GM19193 (cell line): ENCODE results near the gene PHACTR3.

Experiments used
- POLR2A ChIP-seq: IDR thresholded peaks from 4 replicates; pipeline ENCODE4 v1.6.1; 2011; ENCODE audit not compliant: insufficient read depth, insufficient read length; ENCODE audit errors: extremely low read depth

Gene PHACTR3

DNA sequence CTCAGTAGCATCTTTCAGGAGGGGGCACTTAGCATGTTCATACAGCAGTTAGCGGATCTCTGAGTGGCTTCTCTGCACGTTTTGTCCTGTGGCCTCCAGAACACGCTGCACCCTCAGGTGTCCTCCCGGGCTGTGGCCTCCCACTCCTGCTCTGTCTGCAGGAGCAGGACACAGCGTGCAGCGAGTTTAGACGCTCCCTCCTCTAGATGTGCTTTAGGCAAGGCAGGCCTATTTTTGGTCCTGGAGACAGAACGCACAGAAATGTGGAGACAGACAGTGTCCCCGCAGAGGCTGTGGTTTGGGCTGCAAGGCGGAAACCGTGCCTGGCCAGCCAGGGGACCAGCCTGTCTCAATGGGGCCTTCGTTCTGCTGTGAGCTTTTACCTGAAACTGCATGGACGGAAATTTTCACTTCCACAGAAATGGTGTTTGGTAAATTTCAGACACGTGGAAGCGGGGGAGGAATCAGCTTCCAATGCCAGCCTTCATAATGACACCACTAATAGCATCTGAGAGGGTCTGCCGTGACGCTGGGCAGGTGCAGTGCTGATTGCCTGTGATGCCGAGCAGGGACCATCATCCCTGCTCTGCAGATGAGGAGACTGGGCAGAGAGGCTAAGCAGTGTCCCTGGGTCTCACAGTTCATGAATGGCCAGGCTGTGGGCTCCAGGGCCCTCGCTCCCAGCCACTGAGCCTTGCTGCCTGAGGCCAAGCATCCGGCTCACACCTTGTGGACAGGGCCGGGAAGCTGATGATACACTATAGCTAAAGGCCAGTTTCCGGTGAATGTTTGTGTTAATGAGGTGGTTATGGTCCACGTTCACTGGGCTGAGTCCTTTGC is 208.2 kb downstream of the PHACTR3 start:
- no peak for TF ChIP-seq POLR2A

DNA sequence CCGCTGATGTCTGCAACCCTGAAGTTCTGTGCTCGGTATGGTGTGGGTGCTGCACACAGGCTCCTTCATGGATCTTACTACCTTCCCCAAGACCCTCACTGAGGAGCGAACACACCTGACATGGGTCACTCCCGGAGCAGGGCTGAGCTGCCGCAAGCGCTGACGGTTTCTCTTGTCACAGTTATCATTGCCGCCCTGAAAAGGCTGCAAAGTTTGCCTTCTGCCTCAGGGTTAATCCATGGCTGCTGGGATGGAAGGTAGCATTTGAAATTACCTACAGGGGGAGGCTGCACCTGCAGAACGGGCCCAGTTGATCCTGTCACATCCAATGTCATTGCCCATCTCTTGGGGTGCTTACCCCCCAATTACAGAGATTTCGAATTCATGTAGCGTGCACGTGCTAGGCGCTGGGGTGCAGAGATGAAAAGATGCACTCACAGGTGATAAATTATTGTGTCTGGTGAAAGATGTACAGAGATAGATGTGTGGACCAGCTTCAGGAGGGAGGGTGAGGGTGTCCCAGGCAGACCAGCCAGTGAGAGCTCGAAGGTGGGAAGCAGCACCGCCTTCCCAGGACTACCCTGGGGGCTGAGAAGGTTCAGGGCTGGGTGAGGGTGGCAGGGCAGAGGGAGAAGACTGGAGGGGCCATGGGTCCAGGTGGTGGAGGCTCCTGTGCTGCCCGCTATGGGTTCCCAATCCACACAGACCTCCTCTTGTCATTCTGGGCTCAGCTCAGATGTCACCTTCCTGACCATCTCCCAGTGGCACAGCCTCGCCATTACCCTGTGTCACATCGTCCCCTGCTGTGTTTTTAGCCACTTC is 209.0 kb downstream of the PHACTR3 start:
- TF ChIP-seq POLR2A: no peak

DNA sequence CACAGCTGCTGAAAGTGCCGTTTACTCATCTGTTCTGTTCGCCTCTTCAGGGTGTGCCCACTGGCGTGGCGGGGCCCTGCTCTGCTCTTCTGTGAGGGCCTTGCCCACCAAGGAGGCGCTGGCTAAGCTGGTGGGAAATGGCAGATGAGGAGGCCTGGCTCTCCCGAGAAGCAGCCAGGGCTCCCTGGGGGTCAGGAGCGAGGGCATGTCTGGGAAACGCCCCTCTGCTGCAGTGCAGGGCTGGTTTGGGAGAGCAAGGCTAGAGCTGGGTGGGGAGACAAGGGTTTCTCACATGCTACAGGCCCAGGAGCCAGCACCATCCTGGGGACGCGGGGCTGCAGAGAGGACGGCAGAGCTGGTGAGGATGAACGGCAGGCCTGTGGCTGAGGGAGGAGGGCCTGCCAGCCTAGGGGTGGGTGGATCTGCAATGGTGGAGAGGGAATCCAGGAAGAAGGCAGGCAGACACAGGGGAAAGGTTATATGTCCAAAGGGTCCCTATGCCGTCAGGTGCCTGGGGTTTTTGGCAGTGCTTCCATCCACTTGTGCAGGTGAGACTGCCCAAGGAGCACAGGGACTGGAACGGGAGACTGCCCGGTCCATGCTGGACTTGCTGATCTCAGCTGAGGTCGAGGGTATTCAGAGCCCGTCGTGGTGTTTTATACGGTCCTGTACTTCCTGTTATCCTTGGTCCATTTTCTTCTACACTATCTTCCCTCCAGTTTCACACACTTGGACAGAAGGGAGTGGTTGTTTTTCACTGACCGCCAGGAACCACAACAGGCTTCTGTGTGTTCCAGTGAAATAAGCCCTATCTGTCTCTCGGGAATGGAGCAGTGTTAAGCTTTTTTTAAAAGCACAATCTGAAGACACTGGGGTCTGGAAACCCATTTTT is 209.9 kb downstream of the PHACTR3 start:
- TF ChIP-seq POLR2A: no peak

DNA sequence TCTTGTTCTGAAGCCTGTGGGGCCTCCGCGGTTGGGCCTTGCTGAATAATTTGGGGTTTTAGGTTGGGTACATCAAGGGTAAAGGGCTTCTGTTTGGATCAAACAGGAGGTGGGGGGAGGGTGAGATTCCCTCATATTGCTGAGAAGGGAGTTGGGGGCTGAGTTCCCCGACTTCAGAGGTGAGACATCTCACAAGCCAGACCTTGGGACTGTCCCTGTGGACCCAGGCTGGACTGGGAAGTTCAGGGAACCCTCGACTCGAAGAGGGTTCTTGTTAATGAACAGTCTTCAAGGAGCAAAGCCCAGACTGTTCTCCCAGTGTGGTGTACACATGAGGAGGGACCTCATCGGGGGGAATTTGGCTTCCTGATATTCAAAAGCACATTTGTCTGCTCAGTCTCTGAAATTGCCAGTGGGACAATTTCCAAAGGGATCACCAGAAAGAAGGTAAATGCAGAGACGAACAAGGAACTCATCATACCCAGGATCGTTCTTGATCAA is 210.6 kb downstream of the PHACTR3 start:
- TF ChIP-seq POLR2A: no peak

DNA sequence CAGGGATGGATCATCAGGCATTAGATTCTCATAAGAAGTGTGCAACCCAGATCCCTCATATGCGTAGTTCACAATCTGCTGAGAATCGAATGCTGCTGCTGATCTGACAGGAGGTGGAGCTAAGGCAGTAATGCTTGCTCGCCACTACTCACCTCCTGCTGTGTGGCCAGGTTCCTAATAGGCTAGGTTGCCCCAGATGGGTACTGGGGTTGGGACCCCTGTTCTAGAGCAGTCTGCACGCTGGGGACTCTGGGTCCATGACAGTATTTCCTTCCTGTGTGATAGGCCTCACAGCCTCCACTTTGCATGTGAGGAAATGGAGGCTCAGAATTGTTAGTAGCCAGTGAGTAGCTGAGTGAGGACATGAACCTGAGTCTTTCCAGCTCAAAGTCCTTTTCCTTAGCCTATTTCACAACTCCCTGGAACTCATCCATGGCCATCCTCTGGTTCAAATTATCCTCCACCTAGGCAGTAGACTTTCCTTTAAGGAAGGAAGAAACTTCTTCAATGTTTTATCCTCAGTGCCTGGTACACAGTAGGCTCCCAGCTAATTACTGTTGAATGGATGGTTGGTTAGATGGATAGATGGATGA is 211.9 kb downstream of the PHACTR3 start:
- no peak for TF ChIP-seq POLR2A

DNA sequence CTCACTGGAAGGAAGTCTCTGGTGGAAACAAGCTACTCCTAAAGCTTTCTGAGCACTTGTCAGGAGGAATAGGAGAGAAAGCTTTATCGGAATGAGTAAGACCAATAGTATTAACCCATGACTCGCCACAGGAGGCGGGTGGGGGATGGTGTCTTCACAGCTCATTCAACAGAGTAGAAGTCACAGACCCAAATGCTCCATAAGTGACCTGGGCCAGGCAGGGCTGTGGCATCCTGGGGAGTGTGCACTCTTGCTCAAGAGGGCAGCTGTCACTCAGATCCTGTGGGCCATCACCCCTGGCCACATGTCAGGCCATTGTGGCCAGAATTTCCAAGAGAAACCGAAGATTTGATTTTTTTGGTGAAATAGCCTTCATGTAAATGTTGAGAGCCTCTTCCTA is 213.1 kb downstream of the PHACTR3 start:
- no peak for TF ChIP-seq POLR2A

DNA sequence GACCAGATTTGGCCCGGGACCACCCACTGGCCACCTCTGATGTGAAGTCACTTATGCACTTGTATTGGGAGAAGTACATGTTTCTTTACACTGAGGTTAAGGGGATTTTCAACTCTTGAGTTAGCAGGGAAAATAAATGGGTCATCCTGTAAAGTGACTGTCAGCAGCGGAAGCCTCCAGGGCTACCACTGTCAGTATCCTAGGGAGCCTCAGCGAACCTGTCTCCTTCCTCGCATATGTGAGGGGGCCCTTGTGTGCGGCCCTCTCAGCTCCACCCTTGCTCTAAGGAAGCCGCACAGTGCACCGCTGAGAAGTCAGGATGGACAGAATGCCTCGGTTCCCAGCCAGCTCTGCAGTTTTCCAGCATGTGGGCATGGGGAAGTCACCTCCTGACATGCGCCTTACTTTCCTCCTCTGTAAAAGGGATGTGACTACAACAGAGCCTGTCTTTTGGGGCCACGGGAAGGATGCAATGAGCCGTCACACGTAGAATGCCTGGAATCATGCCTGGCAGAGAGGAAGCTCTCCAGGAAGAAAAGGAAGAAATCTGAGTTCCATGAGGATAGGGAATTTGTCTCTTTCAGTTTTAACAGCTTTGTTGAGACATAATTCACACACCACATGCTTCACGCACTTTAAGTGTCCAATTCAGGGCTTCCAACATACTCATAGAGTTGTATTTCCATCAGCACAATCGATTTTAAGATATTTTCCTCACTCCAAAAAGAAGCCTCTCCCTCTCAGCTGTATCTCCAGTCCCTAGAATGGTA is 213.7 kb downstream of the PHACTR3 start:
- TF ChIP-seq POLR2A: no peak

DNA sequence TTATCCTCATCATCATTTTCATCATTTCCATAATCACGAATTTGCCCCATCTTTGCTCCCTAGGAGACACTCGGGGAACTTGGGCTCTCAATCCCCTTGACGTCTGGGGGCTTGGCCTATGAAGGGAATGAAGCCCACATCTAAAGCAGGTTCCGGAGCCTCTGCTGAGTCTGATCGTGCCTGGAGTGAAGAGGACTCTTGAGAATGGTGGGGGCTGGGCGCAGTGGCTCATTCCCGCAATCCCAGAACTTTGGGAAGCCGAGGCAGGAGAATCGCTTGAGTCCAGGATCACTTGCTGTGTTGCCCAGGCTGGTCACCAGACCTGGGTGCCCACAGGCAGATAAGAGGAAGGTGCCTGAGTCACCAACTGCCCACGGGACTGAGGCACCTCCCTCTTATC is 214.6 kb downstream of the PHACTR3 start:
- no peak for TF ChIP-seq POLR2A

DNA sequence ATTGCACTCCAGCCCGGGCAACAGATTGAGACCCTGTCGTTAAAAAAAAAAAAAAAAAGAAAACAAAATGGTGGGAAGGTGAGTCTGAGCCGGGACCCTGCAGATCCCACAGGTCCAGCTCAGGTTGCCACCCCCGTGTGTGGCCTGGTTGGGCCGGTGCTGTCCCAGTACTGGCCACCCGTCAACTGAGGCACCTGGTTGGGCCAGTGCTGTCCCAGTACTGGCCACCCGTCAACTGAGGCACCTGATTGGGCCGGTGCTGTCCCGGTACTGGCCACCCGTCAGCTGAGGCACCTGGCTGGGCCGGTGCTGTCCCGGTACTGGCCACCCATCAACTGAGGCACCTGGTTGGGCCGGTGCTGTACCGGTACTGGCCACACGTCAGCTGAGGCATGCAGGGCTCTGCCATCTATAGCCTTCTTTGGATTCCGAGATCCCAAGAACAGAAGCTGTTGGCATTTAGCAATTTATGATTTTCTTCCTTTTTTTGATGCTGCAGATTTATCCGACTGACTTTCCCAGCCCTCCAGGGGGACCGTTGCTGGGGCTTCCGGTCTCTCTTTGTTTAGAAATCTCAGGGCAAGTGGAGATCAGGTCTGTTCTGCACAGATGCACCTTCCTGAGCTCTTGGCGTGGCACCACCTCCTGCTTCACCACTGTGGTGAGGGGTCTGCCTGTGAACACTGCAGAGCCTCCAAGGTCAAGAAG is 215.3 kb downstream of the PHACTR3 start:
- TF ChIP-seq POLR2A: no peak

DNA sequence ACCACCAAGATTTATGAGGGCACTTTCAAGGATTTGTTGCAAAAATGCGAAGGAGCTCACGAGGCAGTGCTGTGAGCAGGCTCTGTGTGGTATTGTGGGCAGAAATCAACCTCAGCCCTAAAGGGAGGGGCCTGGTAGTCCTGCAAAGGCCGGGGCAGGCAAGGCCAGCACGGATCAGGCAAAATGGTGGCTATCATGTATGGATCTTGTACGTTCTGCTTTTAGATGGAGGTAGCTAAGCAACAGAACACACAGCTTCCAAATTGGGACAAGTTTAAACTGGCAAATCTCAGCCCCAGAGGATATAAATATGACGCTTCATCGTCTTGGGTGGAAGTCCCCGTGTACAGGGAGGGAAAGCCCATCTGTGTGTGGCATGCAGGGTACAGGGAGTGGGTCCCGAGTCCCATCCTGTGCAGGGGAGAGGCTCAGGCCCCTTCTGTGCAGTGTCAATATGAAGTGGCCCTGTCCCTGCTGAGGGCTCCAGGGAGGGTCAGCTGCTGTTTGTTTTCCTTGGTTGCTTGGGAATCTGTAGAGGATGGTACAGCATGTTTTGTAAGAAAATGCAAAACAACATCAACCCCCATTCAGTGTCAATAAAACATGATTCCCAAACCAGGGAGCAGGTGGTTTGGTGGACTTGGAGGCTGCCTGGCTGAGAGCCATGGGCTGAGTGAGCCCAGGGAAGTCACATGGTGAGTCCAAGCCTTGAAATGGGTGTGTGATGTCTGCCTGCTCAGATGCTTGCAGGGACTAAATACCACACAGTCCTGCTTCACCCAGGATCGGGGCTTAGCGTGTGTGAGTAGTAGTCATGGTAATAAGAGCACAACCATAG is 216.1 kb downstream of the PHACTR3 start:
- no peak for TF ChIP-seq POLR2A

DNA sequence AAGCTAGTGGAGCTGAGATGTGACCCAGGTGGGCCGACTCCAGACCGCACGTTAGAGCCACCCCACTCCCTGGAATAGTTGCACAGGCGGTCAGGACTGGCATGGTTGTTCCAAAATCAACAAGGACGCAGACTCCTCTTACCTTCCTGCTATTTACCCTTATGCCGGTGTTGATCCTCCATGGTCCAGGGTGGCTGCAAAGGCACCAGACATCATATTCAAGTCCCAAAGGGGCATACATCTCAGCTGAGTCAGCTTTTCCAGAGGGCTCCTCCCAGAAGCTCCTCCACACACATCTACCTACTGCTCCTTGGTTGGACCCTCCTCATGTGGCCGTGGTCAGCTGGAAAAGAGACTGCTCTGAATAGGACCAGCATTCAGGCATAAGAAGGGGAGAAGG is 216.9 kb downstream of the PHACTR3 start:
- no peak for TF ChIP-seq POLR2A

DNA sequence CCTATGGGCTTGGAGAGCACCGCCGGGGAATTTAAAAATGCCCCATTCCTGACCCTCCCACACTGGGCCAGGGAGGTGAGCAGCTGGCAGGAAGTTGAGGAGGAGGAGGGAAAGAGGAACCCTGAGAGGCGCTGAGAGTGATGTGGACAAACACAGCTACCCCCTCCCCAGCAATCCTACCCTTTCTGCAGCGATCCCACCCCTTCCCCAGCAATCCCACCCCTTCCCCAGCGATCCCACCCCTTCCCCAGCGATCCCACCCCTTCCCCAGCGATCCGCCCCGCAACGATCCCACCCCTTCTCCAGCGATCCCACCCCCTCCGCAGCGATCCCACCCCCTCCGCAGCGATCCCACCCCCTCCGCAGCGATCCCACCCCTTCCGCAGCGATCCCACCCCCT is 217.4 kb downstream of the PHACTR3 start:
- no peak for TF ChIP-seq POLR2A
